ENCODE data around the gene CLEC20A.
"Not testable (repeated sequence)": the region's sequence is repeated elsewhere in the genome, so short reads cannot be mapped to it uniquely, and the experiment has no call there.

Gene CLEC20A

DNA sequence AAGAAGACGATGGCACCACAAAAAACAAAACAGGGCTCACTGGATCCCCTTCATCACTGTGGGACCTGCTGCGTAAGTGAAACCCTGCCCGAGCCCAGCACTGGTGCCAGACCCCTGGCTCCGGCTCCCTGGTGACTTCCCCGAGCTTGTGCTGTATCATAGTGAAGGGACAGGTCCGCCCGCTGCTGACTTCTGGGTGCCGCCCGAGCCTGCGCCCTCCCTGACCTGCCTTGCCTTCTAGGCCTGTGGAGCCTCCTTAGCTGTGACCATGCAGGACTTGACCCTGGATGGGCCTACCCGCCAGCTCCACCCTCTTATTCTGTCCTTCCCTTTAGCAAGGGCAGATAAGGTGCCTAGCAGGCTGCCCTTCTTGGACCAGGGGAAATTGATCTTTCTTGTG, 24.0 kb upstream of the CLEC20A start:
- in situ Hi-C loops (cut with HindIII; ENCODE audit: low pct_unique_long_range_greater_than_20kb, low sequenced_read_pairs): no loop called here
- TF ChIP-seq JUND (IDR thresholded peaks at IDR 0.05; ENCODE audit: low read depth): no peak
- no peak for DNase-seq (ENCODE audit: low read depth in 1 of 2, low spot score in 1 of 2)

GRCh38 chr1:178518894-178519293, 22.1 kb upstream of the CLEC20A start:
- in situ Hi-C loops (cut with HindIII; ENCODE audit: low pct_unique_long_range_greater_than_20kb, low sequenced_read_pairs): no loop called here
- no peak for DNase-seq (ENCODE audit: low read depth in 1 of 2, low spot score in 1 of 2)
- TF ChIP-seq JUND (IDR thresholded peaks at IDR 0.05; ENCODE audit: low read depth): no peak

DNA sequence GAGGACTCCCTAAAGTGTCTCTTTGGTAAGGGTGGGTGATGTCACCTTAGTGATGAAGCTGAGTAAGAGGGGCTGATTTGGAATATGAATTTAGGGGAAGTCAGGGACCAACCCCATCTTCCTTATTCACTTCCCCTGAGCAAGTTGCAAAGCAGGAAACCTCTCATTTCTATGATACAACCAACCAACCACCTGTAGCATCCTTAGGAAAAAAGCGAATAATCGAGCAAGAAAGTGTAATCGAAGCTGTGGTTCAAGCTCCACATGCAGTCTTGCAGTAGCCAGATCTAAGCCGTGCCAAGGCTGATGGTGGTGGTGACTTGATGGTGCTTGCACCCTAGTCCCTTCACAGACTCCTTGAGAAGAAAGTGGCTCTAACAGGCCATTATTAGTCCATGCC, 19.3 kb upstream of the CLEC20A start:
- DNase-seq (ENCODE audit: low read depth in 1 of 2, low spot score in 1 of 2): no peak
- in situ Hi-C loops (cut with HindIII; ENCODE audit: low pct_unique_long_range_greater_than_20kb, low sequenced_read_pairs): no loop called here
- TF ChIP-seq JUND (IDR thresholded peaks at IDR 0.05; ENCODE audit: low read depth): no peak

- in situ Hi-C loops (cut with HindIII; ENCODE audit: low pct_unique_long_range_greater_than_20kb, low sequenced_read_pairs): no loop called here
- DNase-seq (ENCODE audit: low read depth in 1 of 2, low spot score in 1 of 2): no peak
- TF ChIP-seq JUND (IDR thresholded peaks at IDR 0.05; ENCODE audit: low read depth): no peak
Observed at GRCh38 chr1:178513278-178513983, 16.7 kb upstream of the CLEC20A start.

GRCh38 chr1:178512566-178513277, 16.0 kb upstream of the CLEC20A start, which contains the start of gene TEX35:
Gene TEX35, plus strand, starts transcription at chr1:178513109. Its CDS starts 80 bp downstream, at chr1:178513189.
- in situ Hi-C loops (cut with HindIII; ENCODE audit: low pct_unique_long_range_greater_than_20kb, low sequenced_read_pairs): no loop called here
- no peak for DNase-seq (ENCODE audit: low read depth in 1 of 2, low spot score in 1 of 2)
- TF ChIP-seq JUND (IDR thresholded peaks at IDR 0.05; ENCODE audit: low read depth): no peak

GRCh38 chr1:178510155-178510554, 13.4 kb upstream of the CLEC20A start:
- no peak for DNase-seq (ENCODE audit: low read depth in 1 of 2, low spot score in 1 of 2)
- in situ Hi-C loops (cut with HindIII; ENCODE audit: low pct_unique_long_range_greater_than_20kb, low sequenced_read_pairs): no loop called here
- no peak for TF ChIP-seq JUND (IDR thresholded peaks at IDR 0.05; ENCODE audit: low read depth)

DNA sequence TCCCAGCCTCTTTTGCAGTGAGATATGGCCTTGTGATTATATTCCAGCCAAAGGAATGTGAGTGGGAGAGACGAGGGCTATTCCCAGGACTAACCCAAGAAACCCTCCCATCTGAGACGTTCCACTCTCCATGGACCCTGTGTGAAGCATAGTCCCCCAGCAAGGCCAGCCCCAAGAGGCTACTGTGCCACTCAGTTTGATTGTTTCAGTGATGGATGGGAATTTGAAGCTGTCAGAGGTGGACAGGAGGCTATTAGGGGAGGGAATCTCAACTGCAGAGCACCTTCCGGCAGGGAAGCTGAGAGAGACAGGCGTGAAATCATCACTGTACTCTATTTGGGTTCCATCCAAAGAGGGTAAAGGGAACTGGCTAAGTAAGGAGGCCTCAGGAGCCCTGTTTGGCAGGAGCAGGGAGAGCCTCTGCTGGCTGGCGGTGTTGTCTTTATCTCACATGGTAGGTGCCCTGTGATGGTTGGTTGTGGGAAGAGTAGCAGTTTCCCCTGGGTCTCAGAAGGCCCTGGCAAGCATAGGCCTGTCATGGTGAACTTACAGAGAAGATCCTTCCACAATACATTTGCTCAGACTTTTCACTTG, 12.7 kb upstream of the CLEC20A start:
- no peak for DNase-seq (ENCODE audit: low read depth in 1 of 2, low spot score in 1 of 2)
- no peak for TF ChIP-seq JUND (IDR thresholded peaks at IDR 0.05; ENCODE audit: low read depth)
- in situ Hi-C loops (cut with HindIII; ENCODE audit: low pct_unique_long_range_greater_than_20kb, low sequenced_read_pairs): no loop called here

GRCh38 chr1:178506669-178507068, 9.9 kb upstream of the CLEC20A start:
- DNase-seq (ENCODE audit: low read depth in 1 of 2, low spot score in 1 of 2): no peak
- no peak for TF ChIP-seq JUND (IDR thresholded peaks at IDR 0.05; ENCODE audit: low read depth)
- in situ Hi-C loops (cut with HindIII; ENCODE audit: low pct_unique_long_range_greater_than_20kb, low sequenced_read_pairs): no loop called here

GRCh38 chr1:178506177-178506576, 9.4 kb upstream of the CLEC20A start:
- TF ChIP-seq JUND (IDR thresholded peaks at IDR 0.05; ENCODE audit: low read depth): no peak
- in situ Hi-C loops (cut with HindIII; ENCODE audit: low pct_unique_long_range_greater_than_20kb, low sequenced_read_pairs): no loop called here
- no peak for DNase-seq (ENCODE audit: low read depth in 1 of 2, low spot score in 1 of 2)

GRCh38 chr1:178504286-178504685, 7.5 kb upstream of the CLEC20A start:
- no peak for DNase-seq (ENCODE audit: low read depth in 1 of 2, low spot score in 1 of 2)
- in situ Hi-C loops (cut with HindIII; ENCODE audit: low pct_unique_long_range_greater_than_20kb, low sequenced_read_pairs): no loop called here
- no peak for TF ChIP-seq JUND (IDR thresholded peaks at IDR 0.05; ENCODE audit: low read depth)

DNA sequence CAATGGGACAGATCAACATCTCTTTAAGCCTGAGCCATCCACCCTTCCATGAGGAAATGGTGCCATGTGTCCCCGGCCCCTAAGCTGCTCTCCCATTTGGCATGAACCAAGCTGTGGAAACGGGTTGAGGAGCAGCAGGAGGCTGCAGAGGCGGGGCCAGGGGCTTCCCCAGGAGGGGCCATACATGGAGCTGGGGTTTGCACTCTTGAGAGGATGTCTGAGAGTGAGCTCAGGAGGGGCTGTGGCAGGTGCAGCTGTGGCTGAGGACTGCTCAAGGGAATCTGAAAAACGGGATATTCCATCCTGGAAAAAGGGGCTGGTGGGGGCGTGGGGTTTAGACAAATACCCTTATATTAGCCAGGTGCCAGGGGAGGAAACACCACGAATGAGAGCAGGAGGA, 7.1 kb upstream of the CLEC20A start:
- TF ChIP-seq JUND (IDR thresholded peaks at IDR 0.05; ENCODE audit: low read depth): no peak
- in situ Hi-C loops (cut with HindIII; ENCODE audit: low pct_unique_long_range_greater_than_20kb, low sequenced_read_pairs): no loop called here
- DNase-seq (ENCODE audit: low read depth in 1 of 2, low spot score in 1 of 2): no peak

GRCh38 chr1:178503316-178503715, 6.6 kb upstream of the CLEC20A start:
- DNase-seq (ENCODE audit: low read depth in 1 of 2, low spot score in 1 of 2); in situ Hi-C loops (cut with HindIII; ENCODE audit: low pct_unique_long_range_greater_than_20kb, low sequenced_read_pairs): not testable (repeated sequence)

GRCh38 chr1:178502856-178503255, 6.1 kb upstream of the CLEC20A start:
- no peak for DNase-seq (ENCODE audit: low read depth in 1 of 2, low spot score in 1 of 2)
- TF ChIP-seq JUND (IDR thresholded peaks at IDR 0.05; ENCODE audit: low read depth): no peak
- in situ Hi-C loops (cut with HindIII; ENCODE audit: low pct_unique_long_range_greater_than_20kb, low sequenced_read_pairs): no loop called here

All from T47D (cell line).